ENCODE data around the gene KYNU.

GRCh38 chr2:142992840-142993239 lies 115.4 kb downstream of the KYNU start:
- TF ChIP-seq CTCF (conservative IDR thresholded peaks at IDR 0.05) (no peak), EZH2 (IDR thresholded peaks at IDR 0.05; ENCODE audit: low read depth) (no peak)

Data from PC-9 (cell line).